IPS DF 6.9 (cell line): Measurements from ENCODE around the gene MYO3B.
"Not testable (repeated sequence)": the region's sequence is repeated elsewhere in the genome, so short reads cannot be mapped to it uniquely, and the experiment has no call there.

ENCODE experiments used
- DNase-seq: peaks from one replicate; pipeline ENCODE4 v3.0.0-alpha.2; 2013; ENCODE audit warnings: low read depth, low spot score
- H3K27ac ChIP-seq: one replicate; pipeline ENCODE4 v1.5.1; 2013; ENCODE audit warnings: low read length, control low read depth
- H3K27me3 ChIP-seq: 2 replicates; pipeline ENCODE4 v1.6.1; 2013; ENCODE audit warnings: mild to moderate bottlenecking, low read length; ENCODE audit not compliant: control insufficient read depth, insufficient read depth
- H3K36me3 ChIP-seq: 2 replicates; pipeline ENCODE4 v1.6.1; 2013; ENCODE audit warnings: low read length; ENCODE audit not compliant: control insufficient read depth, insufficient read depth
- H3K4me1 ChIP-seq: 2 replicates; pipeline ENCODE4 v1.6.1; 2013; ENCODE audit warnings: low read length; ENCODE audit not compliant: control insufficient read depth, insufficient read depth
- H3K4me3 ChIP-seq: 2 replicates; pipeline ENCODE4 v1.5.1; 2013; ENCODE audit warnings: mild to moderate bottlenecking, low read length
- H3K9me3 ChIP-seq: 2 replicates; pipeline ENCODE4 v1.6.1; 2013; ENCODE audit warnings: low read length, inconsistent platforms; ENCODE audit not compliant: control insufficient read depth, insufficient read depth
- WGBS: extraction: QIAGEN DNeasy Blood & Tissue Kit; methylation state at CpG from one replicate; pipeline ENCODE4 v1.1.7; 2013; ENCODE audit warnings: mixed read lengths, missing lambda C conversion rate; ENCODE audit not compliant: insufficient read length, insufficient coverage; 5-methylcytosine and 5-hydroxymethylcytosine counted together

Gene MYO3B

GRCh38 chr2:170533156-170533555 is 355.2 kb downstream of the MYO3B start:
- H3K27ac ChIP-seq = no peak overlapping the region
- H3K9me3 ChIP-seq = no peaks in the 10 kb centered on the region
- no peaks in the 10 kb centered on the region for H3K27me3 ChIP-seq
- DNase-seq = no peak
- H3K36me3 ChIP-seq = no peaks in the 10 kb centered on the region
- H3K4me1 ChIP-seq = no peaks in the 10 kb centered on the region
- no peak overlapping the region for H3K4me3 ChIP-seq
- WGBS = no CpG with 5 or more reads among the region's 4 CpGs

- Histone ChIP-seq H3K4me1 (no peaks in the 10 kb centered on the region), H3K9me3 (no peaks in the 10 kb centered on the region), H3K27ac (no peak overlapping the region), H3K4me3 (no peak overlapping the region), H3K36me3 (no peaks in the 10 kb centered on the region), H3K27me3 (no peaks in the 10 kb centered on the region)
- DNase-seq = no peak
- no CpG with 5 or more reads among the region's 4 CpGs for WGBS
Observed at GRCh38 chr2:170535552-170535951, 357.6 kb downstream of the MYO3B start.

GRCh38 chr2:170544817-170545216 is 366.9 kb downstream of the MYO3B start:
- Histone ChIP-seq H3K4me3 (no peak overlapping the region), H3K4me1 (no peaks in the 10 kb centered on the region), H3K27ac (no peak overlapping the region), H3K27me3 (no peaks in the 10 kb centered on the region), H3K36me3 (no peaks in the 10 kb centered on the region), H3K9me3 (no peaks in the 10 kb centered on the region)
- WGBS = no CpG with 5 or more reads among the region's 3 CpGs
- no peak for DNase-seq

GRCh38 chr2:170548304-170548703 is 370.4 kb downstream of the MYO3B start:
- Histone ChIP-seq H3K27ac (no peak overlapping the region), H3K36me3 (no peaks in the 10 kb centered on the region), H3K27me3 (no peaks in the 10 kb centered on the region), H3K9me3 (no peaks in the 10 kb centered on the region), H3K4me3 (no peak overlapping the region), H3K4me1 (no peaks in the 10 kb centered on the region)
- no CpG with 5 or more reads among the region's 2 CpGs for WGBS
- no peak for DNase-seq

GRCh38 chr2:170550501-170550900 is 372.6 kb downstream of the MYO3B start:
- Histone ChIP-seq H3K9me3 (no peaks in the 10 kb centered on the region), H3K4me1 (no peaks in the 10 kb centered on the region)
- no CpG with 5 or more reads among the region's 2 CpGs for WGBS

GRCh38 chr2:170551899-170552298 is 374.0 kb downstream of the MYO3B start:
- H3K27ac ChIP-seq, H3K36me3 ChIP-seq, H3K27me3 ChIP-seq, H3K4me1 ChIP-seq, H3K4me3 ChIP-seq, H3K9me3 ChIP-seq, DNase-seq: not testable (repeated sequence)

More at GRCh38 chr2:170550501-170550900, 372.6 kb downstream of the MYO3B start:
- no peaks in the 10 kb centered on the region for H3K36me3 ChIP-seq
- no peak overlapping the region for H3K4me3 ChIP-seq
- no peak overlapping the region for H3K27ac ChIP-seq
- no peaks in the 10 kb centered on the region for H3K27me3 ChIP-seq
- no peak for DNase-seq

GRCh38 chr2:170553748-170554147 is 375.8 kb downstream of the MYO3B start:
- Histone ChIP-seq H3K27me3 (no peaks in the 10 kb centered on the region), H3K27ac (no peak overlapping the region), H3K4me3 (no peak overlapping the region), H3K4me1 (no peaks in the 10 kb centered on the region), H3K36me3 (no peaks in the 10 kb centered on the region), H3K9me3 (no peaks in the 10 kb centered on the region)
- no peak for DNase-seq
- WGBS = no CpG with 5 or more reads among the region's 4 CpGs

GRCh38 chr2:170554278-170554955 is 376.5 kb downstream of the MYO3B start:
- Histone ChIP-seq H3K36me3 (no peaks in the 10 kb centered on the region), H3K4me1 (no peaks in the 10 kb centered on the region), H3K27me3 (no peaks in the 10 kb centered on the region), H3K27ac (no peak overlapping the region), H3K9me3 (no peaks in the 10 kb centered on the region), H3K4me3 (no peak overlapping the region)
- DNase-seq = no peak
- WGBS = no CpG with 5 or more reads among the region's 7 CpGs

- no peaks in the 10 kb centered on the region for H3K9me3 ChIP-seq
- H3K27ac ChIP-seq = no peak overlapping the region
- DNase-seq = no peak
- H3K36me3 ChIP-seq = no peaks in the 10 kb centered on the region
- H3K4me1 ChIP-seq = no peaks in the 10 kb centered on the region
- no peak overlapping the region for H3K4me3 ChIP-seq
- no peaks in the 10 kb centered on the region for H3K27me3 ChIP-seq
Observed at GRCh38 chr2:170562928-170563327, 385.0 kb downstream of the MYO3B start.

GRCh38 chr2:170563401-170563800 is 385.5 kb downstream of the MYO3B start:
- no peak for DNase-seq
- Histone ChIP-seq H3K27ac (no peak overlapping the region), H3K4me3 (no peak overlapping the region), H3K27me3 (no peaks in the 10 kb centered on the region), H3K36me3 (no peaks in the 10 kb centered on the region), H3K9me3 (no peaks in the 10 kb centered on the region), H3K4me1 (no peaks in the 10 kb centered on the region)

- Histone ChIP-seq H3K27me3 (no peaks in the 10 kb centered on the region), H3K9me3 (no peaks in the 10 kb centered on the region)
- WGBS = 100% methylated on average over 1 of the region's 1 CpG
Observed at GRCh38 chr2:170566138-170566537, 388.2 kb downstream of the MYO3B start.

More at GRCh38 chr2:170566138-170566537, 388.2 kb downstream of the MYO3B start:
- no peaks in the 10 kb centered on the region for H3K36me3 ChIP-seq
- H3K4me3 ChIP-seq = no peak overlapping the region
- DNase-seq = no peak
- H3K27ac ChIP-seq = no peak overlapping the region
- no peaks in the 10 kb centered on the region for H3K4me1 ChIP-seq
